ENCODE data around the gene PHLPP1. TPM values are rescaled to one million over a fixed set of nuclear protein-coding genes. Genes with fewer than 3 reads are reported as not detected.

The PHLPP1 gene
- total and polyA plus RNA-seq, 2 of the 13 experiments (the other 11 are each of a cell fraction or from before 2014, with no cell fraction given): 9.8 to 18.5 TPM

DNA sequence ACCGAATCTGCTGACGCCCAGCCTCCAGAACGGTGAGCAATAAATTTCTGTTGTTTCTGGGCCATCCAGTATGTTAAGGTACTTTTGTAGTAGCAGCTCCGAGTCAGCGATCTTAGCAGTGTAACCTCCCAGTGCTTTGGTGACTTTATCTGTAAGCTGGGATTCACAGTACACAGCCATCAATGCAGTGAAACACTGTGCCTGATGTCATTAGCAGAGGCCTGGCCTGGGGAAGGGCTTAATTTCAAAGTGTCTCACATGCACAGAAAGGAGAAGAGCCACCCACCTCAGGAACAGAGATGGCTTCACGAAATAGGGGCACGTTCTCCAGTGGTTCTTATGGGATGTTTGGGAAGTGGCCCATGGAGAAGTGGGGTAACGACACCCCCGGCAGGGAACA, 281.2 kb downstream of the PHLPP1 start:
- POLR2A ChIA-PET: no interaction called here
- ATAC-seq (no peak; the same call in 2 of the 3 replicates), DNase-seq (ENCODE audit: low spot score) (no peak), FAIRE-seq (no peak)
- Histone ChIP-seq H3K4me2 (ENCODE audit: low read depth, low read length) (no peak overlapping the region), H3K79me2 (ENCODE audit: insufficient read depth, low read length) (no peaks in the 10 kb centered on the region), H3K27me3 (ENCODE audit: control insufficient read depth in 1 of 2, insufficient read depth in 2 of 2, low read length in 2 of 2) (peaks cover 0 to 18% of the 10 kb centered on the region in 2 experiments; a peak in 4 of 5 replicates), H3K9ac (ENCODE audit: insufficient read depth, low read depth, low read length) (no peak overlapping the region), H3K4me1 (ENCODE audit: insufficient read depth, low read length) (no peaks in the 10 kb centered on the region), H3K36me3 (replicated peaks in 1 of 2; ENCODE audit: control insufficient read depth in 1 of 2, insufficient read depth in 2 of 2, low read length in 2 of 2) (no peaks in the 10 kb centered on the region), H3K9me3 (ENCODE audit: low read length) (no peaks in the 10 kb centered on the region), H4K20me1 (ENCODE audit: insufficient read depth, low read length) (no peaks in the 10 kb centered on the region), H3K27ac (ENCODE audit: extremely low read length, insufficient read depth, low read length) (no peak overlapping the region), H3K4me3 (replicated peaks in 1 of 3; ENCODE audit: insufficient read depth in 1 of 3, low read depth in 2 of 3, low read length in 3 of 3) (no peak overlapping the region), H2AFZ (ENCODE audit: low read length) (no peak overlapping the region)
- 40% methylated on average over 4 of the region's 9 CpGs for WGBS (ENCODE audit: low lambda C conversion rate)
- no TSS peak for BruUV-seq (replicated peaks)
- intact Hi-C loops (cut with micrococcal nuclease; ENCODE audit: unreplicated experiment) (no loop called here), in situ Hi-C loops (cut with HindIII; ENCODE audit: extremely low pct_ligation_motif_present, low pct_unique_long_range_greater_than_20kb) (loop anchor here (25.0 kb wide), 1 partner anchor 384 kb away; no protein-coding TSS in a partner anchor)
- CTCF ChIA-PET (ENCODE audit: low intra/inter-chr PET ratio, low total read pairs): no interaction called here
- no peak for TF ChIP-seq ZNF879 (CRISPR knock-in tag; IDR thresholded peaks at IDR 0.05)
- TF ChIP-seq, protein P1, sequence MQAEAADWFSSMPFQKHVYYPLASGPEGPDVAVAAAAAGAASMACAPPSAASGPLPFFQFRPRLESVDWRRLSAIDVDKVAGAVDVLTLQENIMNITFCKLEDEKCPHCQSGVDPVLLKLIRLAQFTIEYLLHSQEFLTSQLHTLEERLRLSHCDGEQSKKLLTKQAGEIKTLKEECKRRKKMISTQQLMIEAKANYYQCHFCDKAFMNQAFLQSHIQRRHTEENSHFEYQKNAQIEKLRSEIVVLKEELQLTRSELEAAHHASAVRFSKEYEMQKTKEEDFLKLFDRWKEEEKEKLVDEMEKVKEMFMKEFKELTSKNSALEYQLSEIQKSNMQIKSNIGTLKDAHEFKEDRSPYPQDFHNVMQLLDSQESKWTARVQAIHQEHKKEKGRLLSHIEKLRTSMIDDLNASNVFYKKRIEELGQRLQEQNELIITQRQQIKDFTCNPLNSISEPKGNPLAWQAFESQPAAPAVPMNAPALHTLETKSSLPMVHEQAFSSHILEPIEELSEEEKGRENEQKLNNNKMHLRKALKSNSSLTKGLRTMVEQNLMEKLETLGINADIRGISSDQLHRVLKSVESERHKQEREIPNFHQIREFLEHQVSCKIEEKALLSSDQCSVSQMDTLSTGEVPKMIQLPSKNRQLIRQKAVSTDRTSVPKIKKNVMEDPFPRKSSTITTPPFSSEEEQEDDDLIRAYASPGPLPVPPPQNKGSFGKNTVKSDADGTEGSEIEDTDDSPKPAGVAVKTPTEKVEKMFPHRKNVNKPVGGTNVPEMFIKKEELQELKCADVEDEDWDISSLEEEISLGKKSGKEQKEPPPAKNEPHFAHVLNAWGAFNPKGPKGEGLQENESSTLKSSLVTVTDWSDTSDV (CRISPR knock-in tag; IDR thresholded peaks at IDR 0.05): no peak
- no peak for TF ChIP-seq ZNF432 (CRISPR knock-in tag; IDR thresholded peaks at IDR 0.05; ENCODE audit: borderline replicate concordance)
- no peak for TF ChIP-seq THAP8 (CRISPR knock-in tag; IDR thresholded peaks at IDR 0.05; ENCODE audit: borderline replicate concordance)
- TF ChIP-seq CEBPZ (IDR thresholded peaks at IDR 0.05; ENCODE audit: low read length): no peak
- no peak for TF ChIP-seq ZNF563 (CRISPR knock-in tag; IDR thresholded peaks at IDR 0.05)
- TF ChIP-seq HOXD1 (CRISPR knock-in tag; IDR thresholded peaks at IDR 0.05): no peak
- no peak for TF ChIP-seq HNF1B (CRISPR knock-in tag; IDR thresholded peaks at IDR 0.05)
- TF ChIP-seq TARDBP (CRISPR knock-in tag; IDR thresholded peaks at IDR 0.05): no peak
- TF ChIP-seq TCF7L2 (IDR thresholded peaks at IDR 0.05; ENCODE audit: low read depth, low read length): no peak
- TF ChIP-seq ZMYM3 (CRISPR knock-in tag; IDR thresholded peaks at IDR 0.05): no peak
- TF ChIP-seq, protein P2, sequence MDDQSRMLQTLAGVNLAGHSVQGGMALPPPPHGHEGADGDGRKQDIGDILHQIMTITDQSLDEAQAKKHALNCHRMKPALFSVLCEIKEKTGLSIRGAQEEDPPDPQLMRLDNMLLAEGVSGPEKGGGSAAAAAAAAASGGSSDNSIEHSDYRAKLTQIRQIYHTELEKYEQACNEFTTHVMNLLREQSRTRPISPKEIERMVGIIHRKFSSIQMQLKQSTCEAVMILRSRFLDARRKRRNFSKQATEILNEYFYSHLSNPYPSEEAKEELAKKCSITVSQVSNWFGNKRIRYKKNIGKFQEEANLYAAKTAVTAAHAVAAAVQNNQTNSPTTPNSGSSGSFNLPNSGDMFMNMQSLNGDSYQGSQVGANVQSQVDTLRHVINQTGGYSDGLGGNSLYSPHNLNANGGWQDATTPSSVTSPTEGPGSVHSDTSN (CRISPR knock-in tag; IDR thresholded peaks at IDR 0.05; ENCODE audit: borderline replicate concordance): no peak
- TF ChIP-seq, protein P3, sequence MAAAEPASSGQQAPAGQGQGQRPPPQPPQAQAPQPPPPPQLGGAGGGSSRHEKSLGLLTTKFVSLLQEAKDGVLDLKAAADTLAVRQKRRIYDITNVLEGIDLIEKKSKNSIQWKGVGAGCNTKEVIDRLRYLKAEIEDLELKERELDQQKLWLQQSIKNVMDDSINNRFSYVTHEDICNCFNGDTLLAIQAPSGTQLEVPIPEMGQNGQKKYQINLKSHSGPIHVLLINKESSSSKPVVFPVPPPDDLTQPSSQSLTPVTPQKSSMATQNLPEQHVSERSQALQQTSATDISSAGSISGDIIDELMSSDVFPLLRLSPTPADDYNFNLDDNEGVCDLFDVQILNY (CRISPR knock-in tag; conservative IDR thresholded peaks at IDR 0.05): no peak
- TF ChIP-seq NKX3-1 (CRISPR knock-in tag; IDR thresholded peaks at IDR 0.05): no peak
- no peak for TF ChIP-seq MIXL1 (CRISPR knock-in tag; IDR thresholded peaks at IDR 0.05)
